ENCODE results near the gene COMMD7.

Gene COMMD7

GRCh38 chr20:32775336-32775991 is 32.2 kb upstream of the COMMD7 start:
- no peak for ATAC-seq
- TF ChIP-seq ZNF70 (CRISPR knock-in tag; IDR thresholded peaks at IDR 0.05) = no peak
- no peak for TF ChIP-seq RARB (CRISPR knock-in tag; IDR thresholded peaks at IDR 0.05)
- TF ChIP-seq ARNTL (CRISPR knock-in tag; IDR thresholded peaks at IDR 0.05; ENCODE audit: borderline replicate concordance, low read depth) = no peak
- no peak for TF ChIP-seq TCF4 (CRISPR knock-in tag; IDR thresholded peaks at IDR 0.05; ENCODE audit: borderline replicate concordance)
- TF ChIP-seq, protein P1, sequence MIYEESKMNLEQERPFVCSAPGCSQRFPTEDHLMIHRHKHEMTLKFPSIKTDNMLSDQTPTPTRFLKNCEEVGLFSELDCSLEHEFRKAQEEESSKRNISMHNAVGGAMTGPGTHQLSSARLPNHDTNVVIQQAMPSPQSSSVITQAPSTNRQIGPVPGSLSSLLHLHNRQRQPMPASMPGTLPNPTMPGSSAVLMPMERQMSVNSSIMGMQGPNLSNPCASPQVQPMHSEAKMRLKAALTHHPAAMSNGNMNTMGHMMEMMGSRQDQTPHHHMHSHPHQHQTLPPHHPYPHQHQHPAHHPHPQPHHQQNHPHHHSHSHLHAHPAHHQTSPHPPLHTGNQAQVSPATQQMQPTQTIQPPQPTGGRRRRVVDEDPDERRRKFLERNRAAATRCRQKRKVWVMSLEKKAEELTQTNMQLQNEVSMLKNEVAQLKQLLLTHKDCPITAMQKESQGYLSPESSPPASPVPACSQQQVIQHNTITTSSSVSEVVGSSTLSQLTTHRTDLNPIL (CRISPR knock-in tag; IDR thresholded peaks at IDR 0.05; ENCODE audit: low read depth) = no peak

- TF ChIP-seq TCF4 (CRISPR knock-in tag; IDR thresholded peaks at IDR 0.05; ENCODE audit: borderline replicate concordance) (no peak), SNAI2 (CRISPR knock-in tag; IDR thresholded peaks at IDR 0.05) (no peak)
- no peak for ATAC-seq
Observed at GRCh38 chr20:32773855-32774254, 30.6 kb upstream of the COMMD7 start.

GRCh38 chr20:32773223-32773622 is 30.0 kb upstream of the COMMD7 start:
- ATAC-seq = no peak
- no peak for TF ChIP-seq ARNTL (CRISPR knock-in tag; IDR thresholded peaks at IDR 0.05; ENCODE audit: borderline replicate concordance, low read depth)
- TF ChIP-seq TOX (CRISPR knock-in tag; IDR thresholded peaks at IDR 0.05; ENCODE audit: borderline replicate concordance) = no peak
- TF ChIP-seq GLIS3 (CRISPR knock-in tag; IDR thresholded peaks at IDR 0.05) = no peak
- TF ChIP-seq ZC3H10 (CRISPR knock-in tag; IDR thresholded peaks at IDR 0.05) = no peak
- TF ChIP-seq, protein P2, sequence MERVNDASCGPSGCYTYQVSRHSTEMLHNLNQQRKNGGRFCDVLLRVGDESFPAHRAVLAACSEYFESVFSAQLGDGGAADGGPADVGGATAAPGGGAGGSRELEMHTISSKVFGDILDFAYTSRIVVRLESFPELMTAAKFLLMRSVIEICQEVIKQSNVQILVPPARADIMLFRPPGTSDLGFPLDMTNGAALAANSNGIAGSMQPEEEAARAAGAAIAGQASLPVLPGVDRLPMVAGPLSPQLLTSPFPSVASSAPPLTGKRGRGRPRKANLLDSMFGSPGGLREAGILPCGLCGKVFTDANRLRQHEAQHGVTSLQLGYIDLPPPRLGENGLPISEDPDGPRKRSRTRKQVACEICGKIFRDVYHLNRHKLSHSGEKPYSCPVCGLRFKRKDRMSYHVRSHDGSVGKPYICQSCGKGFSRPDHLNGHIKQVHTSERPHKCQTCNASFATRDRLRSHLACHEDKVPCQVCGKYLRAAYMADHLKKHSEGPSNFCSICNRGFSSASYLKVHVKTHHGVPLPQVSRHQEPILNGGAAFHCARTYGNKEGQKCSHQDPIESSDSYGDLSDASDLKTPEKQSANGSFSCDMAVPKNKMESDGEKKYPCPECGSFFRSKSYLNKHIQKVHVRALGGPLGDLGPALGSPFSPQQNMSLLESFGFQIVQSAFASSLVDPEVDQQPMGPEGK (CRISPR knock-in tag; IDR thresholded peaks at IDR 0.05; ENCODE audit: borderline replicate concordance) = no peak
- TF ChIP-seq CSDC2 (CRISPR knock-in tag; IDR thresholded peaks at IDR 0.05) = no peak
- no peak for TF ChIP-seq BACH2 (CRISPR knock-in tag; IDR thresholded peaks at IDR 0.05; ENCODE audit: borderline replicate concordance)
- TF ChIP-seq, protein P3, sequence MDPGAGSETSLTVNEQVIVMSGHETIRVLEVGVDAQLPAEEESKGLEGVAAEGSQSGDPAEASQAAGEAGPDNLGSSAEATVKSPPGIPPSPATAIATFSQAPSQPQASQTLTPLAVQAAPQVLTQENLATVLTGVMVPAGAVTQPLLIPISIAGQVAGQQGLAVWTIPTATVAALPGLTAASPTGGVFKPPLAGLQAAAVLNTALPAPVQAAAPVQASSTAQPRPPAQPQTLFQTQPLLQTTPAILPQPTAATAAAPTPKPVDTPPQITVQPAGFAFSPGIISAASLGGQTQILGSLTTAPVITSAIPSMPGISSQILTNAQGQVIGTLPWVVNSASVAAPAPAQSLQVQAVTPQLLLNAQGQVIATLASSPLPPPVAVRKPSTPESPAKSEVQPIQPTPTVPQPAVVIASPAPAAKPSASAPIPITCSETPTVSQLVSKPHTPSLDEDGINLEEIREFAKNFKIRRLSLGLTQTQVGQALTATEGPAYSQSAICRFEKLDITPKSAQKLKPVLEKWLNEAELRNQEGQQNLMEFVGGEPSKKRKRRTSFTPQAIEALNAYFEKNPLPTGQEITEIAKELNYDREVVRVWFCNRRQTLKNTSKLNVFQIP (CRISPR knock-in tag; IDR thresholded peaks at IDR 0.05; ENCODE audit: borderline replicate concordance, low read depth) = no peak
- TF ChIP-seq, protein P4, sequence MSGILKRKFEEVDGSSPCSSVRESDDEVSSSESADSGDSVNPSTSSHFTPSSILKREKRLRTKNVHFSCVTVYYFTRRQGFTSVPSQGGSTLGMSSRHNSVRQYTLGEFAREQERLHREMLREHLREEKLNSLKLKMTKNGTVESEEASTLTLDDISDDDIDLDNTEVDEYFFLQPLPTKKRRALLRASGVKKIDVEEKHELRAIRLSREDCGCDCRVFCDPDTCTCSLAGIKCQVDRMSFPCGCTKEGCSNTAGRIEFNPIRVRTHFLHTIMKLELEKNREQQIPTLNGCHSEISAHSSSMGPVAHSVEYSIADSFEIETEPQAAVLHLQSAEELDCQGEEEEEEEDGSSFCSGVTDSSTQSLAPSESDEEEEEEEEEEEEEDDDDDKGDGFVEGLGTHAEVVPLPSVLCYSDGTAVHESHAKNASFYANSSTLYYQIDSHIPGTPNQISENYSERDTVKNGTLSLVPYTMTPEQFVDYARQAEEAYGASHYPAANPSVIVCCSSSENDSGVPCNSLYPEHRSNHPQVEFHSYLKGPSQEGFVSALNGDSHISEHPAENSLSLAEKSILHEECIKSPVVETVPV (CRISPR knock-in tag; IDR thresholded peaks at IDR 0.05) = no peak
- no peak for TF ChIP-seq ESRRG (CRISPR knock-in tag; IDR thresholded peaks at IDR 0.05)

- ATAC-seq = no peak
- no peak for TF ChIP-seq GLIS3 (CRISPR knock-in tag; IDR thresholded peaks at IDR 0.05)
- no peak for TF ChIP-seq ZNF70 (CRISPR knock-in tag; IDR thresholded peaks at IDR 0.05)
- TF ChIP-seq ZC3H10 (CRISPR knock-in tag; IDR thresholded peaks at IDR 0.05) = no peak
- TF ChIP-seq, protein P2 (CRISPR knock-in tag; IDR thresholded peaks at IDR 0.05; ENCODE audit: borderline replicate concordance) = no peak
- TF ChIP-seq OSR1 (CRISPR knock-in tag; IDR thresholded peaks at IDR 0.05) = no peak
- TF ChIP-seq ESRRG (CRISPR knock-in tag; IDR thresholded peaks at IDR 0.05) = no peak
- TF ChIP-seq, protein P4 (CRISPR knock-in tag; IDR thresholded peaks at IDR 0.05) = no peak
- TF ChIP-seq RARB (CRISPR knock-in tag; IDR thresholded peaks at IDR 0.05) = no peak
- TF ChIP-seq, protein P1 (CRISPR knock-in tag; IDR thresholded peaks at IDR 0.05; ENCODE audit: low read depth) = no peak
- TF ChIP-seq, protein P5, sequence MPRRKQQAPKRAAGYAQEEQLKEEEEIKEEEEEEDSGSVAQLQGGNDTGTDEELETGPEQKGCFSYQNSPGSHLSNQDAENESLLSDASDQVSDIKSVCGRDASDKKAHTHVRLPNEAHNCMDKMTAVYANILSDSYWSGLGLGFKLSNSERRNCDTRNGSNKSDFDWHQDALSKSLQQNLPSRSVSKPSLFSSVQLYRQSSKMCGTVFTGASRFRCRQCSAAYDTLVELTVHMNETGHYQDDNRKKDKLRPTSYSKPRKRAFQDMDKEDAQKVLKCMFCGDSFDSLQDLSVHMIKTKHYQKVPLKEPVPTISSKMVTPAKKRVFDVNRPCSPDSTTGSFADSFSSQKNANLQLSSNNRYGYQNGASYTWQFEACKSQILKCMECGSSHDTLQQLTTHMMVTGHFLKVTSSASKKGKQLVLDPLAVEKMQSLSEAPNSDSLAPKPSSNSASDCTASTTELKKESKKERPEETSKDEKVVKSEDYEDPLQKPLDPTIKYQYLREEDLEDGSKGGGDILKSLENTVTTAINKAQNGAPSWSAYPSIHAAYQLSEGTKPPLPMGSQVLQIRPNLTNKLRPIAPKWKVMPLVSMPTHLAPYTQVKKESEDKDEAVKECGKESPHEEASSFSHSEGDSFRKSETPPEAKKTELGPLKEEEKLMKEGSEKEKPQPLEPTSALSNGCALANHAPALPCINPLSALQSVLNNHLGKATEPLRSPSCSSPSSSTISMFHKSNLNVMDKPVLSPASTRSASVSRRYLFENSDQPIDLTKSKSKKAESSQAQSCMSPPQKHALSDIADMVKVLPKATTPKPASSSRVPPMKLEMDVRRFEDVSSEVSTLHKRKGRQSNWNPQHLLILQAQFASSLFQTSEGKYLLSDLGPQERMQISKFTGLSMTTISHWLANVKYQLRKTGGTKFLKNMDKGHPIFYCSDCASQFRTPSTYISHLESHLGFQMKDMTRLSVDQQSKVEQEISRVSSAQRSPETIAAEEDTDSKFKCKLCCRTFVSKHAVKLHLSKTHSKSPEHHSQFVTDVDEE (CRISPR knock-in tag; IDR thresholded peaks at IDR 0.05) = no peak
- no peak for TF ChIP-seq BACH2 (CRISPR knock-in tag; IDR thresholded peaks at IDR 0.05; ENCODE audit: borderline replicate concordance)
- TF ChIP-seq, protein P3 (CRISPR knock-in tag; IDR thresholded peaks at IDR 0.05; ENCODE audit: borderline replicate concordance, low read depth) = no peak
Observed at GRCh38 chr20:32772046-32772445, 28.8 kb upstream of the COMMD7 start.

All from SK-N-SH treated with all-trans-retinoic acid at 6 μM for 48 hours (cell line).